GM23338 (cell line): ENCODE results near the gene PDGFRB. TPM values are rescaled to one million over a fixed set of nuclear protein-coding genes. Genes with fewer than 3 reads are reported as not detected.

Experiments used
- ATAC-seq: fragments of 200-7000 bp; cut with Tn5 transposase; 3 replicates; pipeline ENCODE4 v1.9.1; 2020
- DNase-seq: peaks from one replicate; pipeline ENCODE4 v3.0.0-alpha.2; 2015; ENCODE audit warnings: low spot score
- H2AFZ ChIP-seq: fragments of 200-600 bp; sonication (generic); 2 replicates; pipeline ENCODE4 v1.8.0; 2016; ENCODE audit warnings: antibody characterized with exemption, mild to moderate bottlenecking, moderate library complexity
- H3F3A ChIP-seq: fragments of 200-600 bp; sonication (generic); replicated peaks from 2 replicates; pipeline ENCODE4 v1.8.0; 2017; ENCODE audit warnings: antibody characterized with exemption, mixed run types, low read depth
- H3K27ac ChIP-seq: fragments of 200-600 bp; sonication (generic); 2 replicates; pipeline ENCODE4 v1.6.1; 2016; ENCODE audit warnings: low read depth
- H3K27me3 ChIP-seq: fragments of 200-600 bp; sonication (generic); 2 replicates; pipeline ENCODE4 v1.8.0; 2016; ENCODE audit warnings: mild to moderate bottlenecking, mixed run types, moderate library complexity; ENCODE audit not compliant: insufficient read depth
- H3K36me3 ChIP-seq: fragments of 200-600 bp; sonication (generic); 2 replicates; pipeline ENCODE4 v1.8.0; 2016; ENCODE audit warnings: mild to moderate bottlenecking; ENCODE audit not compliant: insufficient read depth
- H3K4me1 ChIP-seq: fragments of 200-600 bp; sonication (generic); 2 replicates; pipeline ENCODE4 v1.8.0; 2016; ENCODE audit warnings: mild to moderate bottlenecking, moderate library complexity; ENCODE audit not compliant: insufficient read depth
- H3K4me2 ChIP-seq: fragments of 200-600 bp; sonication (generic); 2 replicates; pipeline ENCODE4 v1.7.1; 2017; ENCODE audit warnings: mixed run types
- H3K4me3 ChIP-seq: fragments of 200-600 bp; sonication (generic); 2 replicates; pipeline ENCODE4 v1.6.1; 2016; ENCODE audit warnings: mixed run types
- H3K79me2 ChIP-seq: fragments of 200-600 bp; sonication (generic); replicated peaks from 2 replicates; pipeline ENCODE4 v1.8.0; 2017; ENCODE audit warnings: mild to moderate bottlenecking; ENCODE audit not compliant: insufficient read depth
- H3K9me2 ChIP-seq: fragments of 200-600 bp; sonication (generic); 2 replicates; pipeline ENCODE4 v1.8.0; 2017; ENCODE audit not compliant: insufficient read depth
- H4K20me1 ChIP-seq: fragments of 200-600 bp; sonication (generic); replicated peaks from 2 replicates; pipeline ENCODE4 v1.8.0; 2017; ENCODE audit warnings: mild to moderate bottlenecking; ENCODE audit not compliant: insufficient read depth
- H3K27ac Mint-ChIP-seq: 2 replicates; pipeline ENCODE4 v1.8.0; 2020; ENCODE audit warnings: inconsistent platforms, mild to moderate bottlenecking, moderate library complexity, mixed read lengths
- H3K27me3 Mint-ChIP-seq: 3 replicates; pipeline ENCODE4 v1.8.0; 2022; ENCODE audit warnings: low read depth, mild to moderate bottlenecking, moderate library complexity, mixed read lengths, inconsistent platforms; ENCODE audit not compliant: insufficient read depth, poor library complexity
- H3K36me3 Mint-ChIP-seq: 3 replicates; pipeline ENCODE4 v1.8.0; 2021; ENCODE audit warnings: low read depth, mild to moderate bottlenecking, inconsistent platforms, moderate library complexity, mixed read lengths
- H3K4me1 Mint-ChIP-seq: 3 replicates; pipeline ENCODE4 v1.8.0; 2020; ENCODE audit warnings: mild to moderate bottlenecking, inconsistent platforms, mixed read lengths
- H3K4me3 Mint-ChIP-seq: 3 replicates; pipeline ENCODE4 v1.8.0; 2021; ENCODE audit warnings: moderate library complexity, mild to moderate bottlenecking, inconsistent platforms, mixed read lengths
- H3K9me3 Mint-ChIP-seq: 3 replicates; pipeline ENCODE4 v1.8.0; 2020; ENCODE audit warnings: moderate library complexity, mild to moderate bottlenecking, inconsistent platforms, mixed read lengths
- CREB1 ChIP-seq: fragments of 250-450 bp; sonication (Bioruptor Pico); IDR thresholded peaks from 2 replicates; pipeline ENCODE4 v1.5.0; 2020; ENCODE audit warnings: low read depth, mild to moderate bottlenecking, moderate library complexity
- ETS1 ChIP-seq: IDR thresholded peaks from 2 replicates; pipeline ENCODE4 v1.6.1; 2016; ENCODE audit warnings: antibody characterized with exemption
- EZH2phosphoT487 ChIP-seq: fragments of 200-600 bp; sonication (generic); IDR thresholded peaks from one replicate; pipeline ENCODE4 v1.8.1; 2018; ENCODE audit warnings: antibody characterized with exemption; ENCODE audit not compliant: unreplicated experiment
- NANOG ChIP-seq: IDR thresholded peaks from 2 replicates; pipeline ENCODE4 v1.6.1; 2016; ENCODE audit warnings: antibody characterized with exemption, borderline replicate concordance
- POLR2AphosphoS5 ChIP-seq: IDR thresholded peaks from 2 replicates; pipeline ENCODE4 v1.6.1; 2016; ENCODE audit warnings: antibody characterized with exemption, low read depth
- REST ChIP-seq: IDR thresholded peaks from one replicate; pipeline ENCODE4 v1.6.1; 2018; ENCODE audit warnings: antibody characterized with exemption; ENCODE audit not compliant: unreplicated experiment
- STAT1 ChIP-seq: IDR thresholded peaks from one replicate; pipeline ENCODE4 v1.6.1; 2016; ENCODE audit warnings: antibody characterized with exemption; ENCODE audit not compliant: unreplicated experiment
- ZNF462 ChIP-seq: fragments of 250-450 bp; sonication (Bioruptor Pico); IDR thresholded peaks from 2 replicates; pipeline ENCODE4 v1.5.0; 2020; ENCODE audit warnings: mild to moderate bottlenecking, moderate library complexity
- polyA plus RNA-seq: library from polyadenylated mRNA; unstranded; fragments of >200 nt; fragmentation: Nextera tagmentation; extraction: Ambion mirVana; gene quantifications from 2 replicates; pipeline ENCODE4 v1.2.1, GENCODE V29; 2016
- total RNA-seq: library from RNA; depleted of rRNA; stranded (reverse); fragments of >200 nt; shearing (Covaris generic); gene quantifications from 2 replicates; pipeline ENCODE4 v1.2.3, GENCODE V29; 2014

PDGFRB gene
- total and polyA plus RNA-seq, 2 experiments from 2014 or later = 4.5 to 11.3 TPM

- TF ChIP-seq ZNF462 (CRISPR knock-in tag) = no peak
These were observed 16.9 kb upstream of the PDGFRB start (continued) for GRCh38 chr5:150172556-150172955.

GRCh38 chr5:150172145-150172544, 16.5 kb upstream of the PDGFRB start:
- Histone ChIP-seq H3K9me2 (no peaks in the 10 kb centered on the region), H3K4me3 (no peak overlapping the region), H2AFZ (no peak overlapping the region), H3K4me2 (no peak overlapping the region), H3K79me2 (no peaks in the 10 kb centered on the region), H3K27me3 (peaks cover 41% of the 10 kb centered on the region), H3F3A (peaks cover 5% of the 10 kb centered on the region; the same call in 1 of the 2 replicates), H4K20me1 (no peaks in the 10 kb centered on the region), H3K4me1 (no peaks in the 10 kb centered on the region), H3K27ac (no peak overlapping the region), H3K36me3 (no peaks in the 10 kb centered on the region)
- no peak overlapping the region for H3K4me3 Mint-ChIP-seq
- peaks cover 11% of the 10 kb centered on the region for H3K4me1 Mint-ChIP-seq
- peaks cover 4% of the 10 kb centered on the region; the same call in 1 of the 3 replicates for H3K9me3 Mint-ChIP-seq
- H3K36me3 Mint-ChIP-seq = no peaks in the 10 kb centered on the region
- no peak for DNase-seq
- no peak overlapping the region for H3K27ac Mint-ChIP-seq
- no peak for ATAC-seq
- TF ChIP-seq EZH2phosphoT487 = no peak
- TF ChIP-seq CREB1 = no peak
- TF ChIP-seq REST = no peak
- no peak for TF ChIP-seq POLR2AphosphoS5
- no peak for TF ChIP-seq ETS1
- TF ChIP-seq NANOG = no peak
- no peak for TF ChIP-seq STAT1
- peaks cover 58% of the 10 kb centered on the region for H3K27me3 Mint-ChIP-seq
